IPS-18a (cell line): ENCODE measurements around the gene SKOR2.
"Not testable (repeated sequence)": the region's sequence is repeated elsewhere in the genome, so short reads cannot be mapped to it uniquely, and the experiment has no call there.

Experiments
- H3K27ac ChIP-seq: one replicate; pipeline ENCODE4 v1.5.1; 2013; ENCODE audit warnings: low read length
- H3K27me3 ChIP-seq: one replicate; pipeline ENCODE4 v1.6.1; 2013; ENCODE audit warnings: mild to moderate bottlenecking, low read length; ENCODE audit not compliant: control insufficient read depth, insufficient read depth
- H3K36me3 ChIP-seq: one replicate; pipeline ENCODE4 v1.6.1; 2013; ENCODE audit warnings: low read depth, low read length; ENCODE audit not compliant: control insufficient read depth
- H3K4me1 ChIP-seq: one replicate; pipeline ENCODE4 v1.6.1; 2013; ENCODE audit warnings: low read depth, low read length; ENCODE audit not compliant: control insufficient read depth
- H3K4me3 ChIP-seq: one replicate; pipeline ENCODE4 v1.5.1; 2013; ENCODE audit warnings: low read length
- H3K9ac ChIP-seq: one replicate; pipeline ENCODE4 v1.6.1; 2013; ENCODE audit warnings: mild to moderate bottlenecking, low read length, moderate library complexity
- H3K9me3 ChIP-seq: one replicate; pipeline ENCODE4 v1.6.1; 2013; ENCODE audit warnings: low read depth, low read length; ENCODE audit not compliant: control insufficient read depth

The SKOR2 gene

DNA sequence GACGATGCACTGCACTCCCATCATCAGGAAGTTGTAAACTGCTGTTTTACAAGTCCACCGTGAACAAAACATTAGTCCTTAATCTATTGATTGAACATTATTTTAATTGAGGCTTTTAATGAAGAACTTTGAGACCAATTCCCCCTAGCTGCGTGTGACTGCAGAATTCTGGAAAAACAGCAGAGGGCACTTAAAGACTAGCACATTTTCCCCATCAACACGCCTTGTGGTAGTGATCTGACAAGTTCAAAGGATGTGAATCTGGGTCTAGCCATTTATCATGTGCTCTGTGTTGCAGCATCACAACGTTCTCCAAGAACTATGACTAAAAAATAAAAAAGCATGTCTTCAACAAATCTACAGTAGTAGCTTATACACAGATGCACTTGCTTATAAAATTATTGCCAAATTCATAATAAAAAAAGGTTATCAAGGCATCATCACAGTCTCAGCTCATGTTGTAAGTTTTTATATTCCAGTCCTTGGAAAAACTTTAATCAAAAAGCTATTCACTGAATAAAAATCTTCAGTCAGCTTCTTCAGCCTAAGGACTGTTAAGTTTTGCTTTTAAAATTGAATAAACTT lies 35.8 kb downstream of the SKOR2 start:
- Histone ChIP-seq H3K9me3 (no peaks in the 10 kb centered on the region), H3K27ac (no peak overlapping the region), H3K9ac (no peak overlapping the region), H3K36me3 (no peaks in the 10 kb centered on the region), H3K4me3 (no peak overlapping the region), H3K4me1 (no peaks in the 10 kb centered on the region), H3K27me3 (peaks cover 8% of the 10 kb centered on the region)

DNA sequence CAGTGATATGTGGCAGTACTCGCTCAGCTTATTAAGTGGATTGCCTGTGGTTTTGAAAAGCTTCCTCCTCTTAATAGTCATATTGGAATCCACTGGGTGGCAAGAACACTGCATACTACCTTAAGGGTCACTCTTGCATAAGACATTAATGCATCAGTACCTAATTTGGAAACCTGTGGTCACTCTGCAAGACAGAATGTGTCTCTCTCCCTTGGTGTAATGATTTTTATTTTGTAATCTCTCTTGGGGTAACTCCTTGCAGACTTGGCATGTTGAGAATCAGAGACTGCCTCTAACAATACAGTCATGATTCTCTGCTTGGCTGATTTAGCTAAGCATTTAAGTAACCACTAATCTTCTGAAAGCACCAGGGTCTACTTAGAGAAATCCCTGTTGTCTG lies 42.3 kb downstream of the SKOR2 start:
- Histone ChIP-seq H3K9me3 (no peaks in the 10 kb centered on the region), H3K36me3 (no peaks in the 10 kb centered on the region), H3K9ac (no peak overlapping the region), H3K27me3 (no peaks in the 10 kb centered on the region), H3K27ac (no peak overlapping the region), H3K4me3 (no peak overlapping the region), H3K4me1 (peaks cover 7% of the 10 kb centered on the region)

DNA sequence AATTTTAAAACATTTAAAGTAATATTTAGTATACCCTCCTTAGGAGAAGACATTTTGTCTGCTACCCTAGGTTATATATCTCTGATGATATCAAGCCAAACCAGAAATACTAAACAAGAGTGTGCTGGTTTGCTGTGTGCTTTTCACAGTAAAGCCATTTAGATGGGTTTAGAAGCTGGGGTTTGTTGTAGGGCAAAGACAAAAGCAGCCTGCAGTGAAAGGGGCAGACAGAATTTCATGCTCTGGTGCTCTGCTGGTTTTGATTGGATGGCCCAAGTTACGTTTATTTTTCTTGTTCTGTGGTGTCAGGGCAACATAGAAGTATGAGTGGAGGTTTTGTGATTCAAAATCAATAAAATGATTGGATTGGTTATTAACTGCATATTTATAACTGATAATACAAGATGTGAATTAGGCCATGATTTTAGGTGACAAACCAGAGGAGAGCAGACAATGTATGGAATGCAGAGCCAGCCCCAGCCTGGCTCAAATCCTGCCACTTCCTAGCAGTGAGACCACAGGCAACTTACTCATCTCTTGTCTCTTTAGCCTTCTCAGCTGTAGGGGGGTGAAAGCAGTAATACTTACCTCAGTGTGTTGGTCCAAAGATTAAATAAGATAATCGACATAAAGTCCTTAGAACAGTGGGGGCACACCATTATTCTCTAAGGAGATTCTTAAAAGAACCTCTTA lies 44.4 kb downstream of the SKOR2 start:
- no peak overlapping the region for H3K9ac ChIP-seq
- H3K36me3 ChIP-seq, result no peaks in the 10 kb centered on the region

DNA sequence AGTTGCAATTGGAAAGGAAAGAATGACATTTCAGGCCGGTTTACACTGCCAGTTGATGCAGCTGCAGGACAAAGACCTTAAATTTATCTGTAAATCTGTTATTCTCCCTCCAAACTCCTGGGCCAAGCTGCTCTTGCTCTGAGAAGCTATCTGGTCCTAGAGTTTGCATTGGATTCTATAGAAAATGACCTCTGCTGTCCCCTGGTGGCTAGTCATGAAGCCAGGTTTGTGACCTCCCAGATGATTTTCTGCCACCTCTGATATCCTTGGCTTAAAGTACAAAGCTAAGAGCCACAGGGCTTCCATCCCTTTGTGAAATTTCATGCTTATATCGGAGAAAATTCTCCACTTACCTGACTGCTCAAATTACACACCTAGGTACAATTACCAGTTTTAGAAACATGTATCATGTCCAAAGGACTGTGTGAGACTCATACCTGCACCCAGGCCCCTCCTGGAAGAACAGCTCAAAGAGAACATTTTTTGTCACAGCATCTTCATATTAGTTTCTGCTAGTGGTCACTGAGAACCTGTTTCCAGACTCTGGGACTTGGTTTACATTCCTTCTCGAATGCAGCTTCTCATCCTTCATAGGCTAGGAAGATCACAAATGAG lies 46.4 kb downstream of the SKOR2 start:
- no peaks in the 10 kb centered on the region for H3K27me3 ChIP-seq

More for the DNA sequence above, 44.4 kb downstream of the SKOR2 start:
- no peak overlapping the region for H3K27ac ChIP-seq
- no peaks in the 10 kb centered on the region for H3K27me3 ChIP-seq
- H3K4me3 ChIP-seq, result no peak overlapping the region
- no peaks in the 10 kb centered on the region for H3K9me3 ChIP-seq
- H3K4me1 ChIP-seq, result peaks cover 7% of the 10 kb centered on the region

DNA sequence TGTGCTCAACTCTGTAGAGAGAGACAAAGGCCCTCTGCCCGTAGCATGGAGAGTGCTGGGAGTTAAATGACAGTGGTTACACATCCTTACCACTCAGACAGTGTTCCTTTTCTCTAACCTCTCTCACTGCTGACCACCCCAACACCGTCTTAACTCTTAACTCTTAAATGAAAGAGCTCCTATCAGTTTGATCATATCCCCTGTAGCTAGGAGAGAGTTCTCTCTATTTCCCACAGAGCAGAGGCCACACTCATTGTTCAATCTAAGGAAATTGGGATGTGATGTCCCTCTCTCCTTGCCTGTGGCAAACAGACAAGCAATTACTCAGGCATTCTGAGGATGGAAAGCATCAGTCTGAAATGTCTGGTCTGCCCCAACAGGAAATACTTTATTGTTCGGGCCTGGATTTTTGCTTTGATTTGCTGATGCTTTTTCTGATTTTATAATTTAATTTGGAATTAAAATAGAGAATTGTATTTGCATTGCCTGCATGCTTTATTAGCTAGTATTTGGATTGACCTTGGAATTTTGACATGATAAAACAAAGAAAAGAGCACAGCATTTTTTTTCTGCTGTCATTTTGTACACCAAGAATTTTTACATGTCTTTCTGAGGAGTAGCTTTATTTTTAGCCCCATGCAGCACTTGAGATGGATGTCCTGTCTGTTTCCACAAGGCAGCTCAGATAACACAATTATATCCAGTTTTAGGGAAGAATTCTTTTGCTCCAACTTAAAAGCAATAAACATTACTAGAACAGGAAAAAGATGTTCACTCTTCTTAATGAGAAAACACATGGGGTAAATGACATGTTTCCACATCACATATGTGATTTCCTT lies 47.6 kb downstream of the SKOR2 start:
- no peak overlapping the region for H3K27ac ChIP-seq
- no peaks in the 10 kb centered on the region for H3K27me3 ChIP-seq
- H3K36me3 ChIP-seq, result no peaks in the 10 kb centered on the region
- H3K9me3 ChIP-seq, result no peaks in the 10 kb centered on the region
- peaks cover 7% of the 10 kb centered on the region for H3K4me1 ChIP-seq
- no peak overlapping the region for H3K9ac ChIP-seq
- H3K4me3 ChIP-seq, result no peak overlapping the region

More for the DNA sequence above, 46.4 kb downstream of the SKOR2 start:
- no peak overlapping the region for H3K9ac ChIP-seq
- peaks cover 7% of the 10 kb centered on the region for H3K4me1 ChIP-seq
- no peak overlapping the region for H3K4me3 ChIP-seq
- H3K36me3 ChIP-seq, result no peaks in the 10 kb centered on the region
- no peaks in the 10 kb centered on the region for H3K9me3 ChIP-seq
- H3K27ac ChIP-seq, result no peak overlapping the region

DNA sequence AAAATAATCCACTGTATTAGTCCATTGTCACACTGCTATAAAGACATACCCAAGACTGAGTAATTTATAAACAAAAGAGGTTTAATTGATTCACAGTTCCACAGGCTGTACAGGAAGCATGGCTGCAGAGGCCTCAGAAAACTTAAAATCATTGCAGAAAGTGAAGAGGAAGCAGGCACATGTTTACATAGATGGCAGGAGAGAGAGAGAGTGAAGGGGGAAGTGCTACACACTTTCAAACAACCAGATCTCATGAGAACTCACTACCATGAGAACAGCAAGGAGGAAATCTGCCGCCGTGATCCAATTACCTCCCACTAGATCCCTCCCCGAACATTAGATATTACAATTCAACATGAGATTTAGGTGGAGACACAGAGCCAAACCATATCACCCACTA lies 55.5 kb downstream of the SKOR2 start:
- H3K27ac ChIP-seq, H3K27me3 ChIP-seq: not testable (repeated sequence)

DNA sequence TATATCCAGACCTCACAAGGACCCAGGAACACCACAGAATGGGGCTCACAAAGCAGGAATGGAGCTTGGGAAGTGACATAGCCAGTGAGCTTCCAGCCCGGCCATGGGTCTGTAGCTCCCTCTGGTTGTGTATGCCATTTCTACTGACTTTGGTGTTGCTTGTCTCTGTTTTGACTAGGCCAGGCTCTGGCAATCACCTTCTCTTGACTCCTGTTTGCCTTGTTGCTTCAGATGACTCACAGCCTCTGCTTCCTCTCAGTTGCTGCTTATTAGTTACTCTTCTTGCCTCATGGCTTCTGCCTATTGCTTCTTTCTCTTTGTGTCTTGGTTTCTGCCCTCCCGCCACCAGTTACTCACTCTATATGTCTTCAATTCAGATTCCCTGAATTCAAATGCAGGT lies 59.5 kb downstream of the SKOR2 start:
- no peaks in the 10 kb centered on the region for H3K27me3 ChIP-seq
- no peaks in the 10 kb centered on the region for H3K4me1 ChIP-seq
- H3K4me3 ChIP-seq, result no peak overlapping the region
- no peak overlapping the region for H3K9ac ChIP-seq
- H3K9me3 ChIP-seq, result no peaks in the 10 kb centered on the region
- no peak overlapping the region for H3K27ac ChIP-seq
- no peaks in the 10 kb centered on the region for H3K36me3 ChIP-seq

More for the DNA sequence above, 55.5 kb downstream of the SKOR2 start:
- H3K4me3 ChIP-seq, H3K9ac ChIP-seq, H3K36me3 ChIP-seq, H3K4me1 ChIP-seq, H3K9me3 ChIP-seq: not testable (repeated sequence)

DNA sequence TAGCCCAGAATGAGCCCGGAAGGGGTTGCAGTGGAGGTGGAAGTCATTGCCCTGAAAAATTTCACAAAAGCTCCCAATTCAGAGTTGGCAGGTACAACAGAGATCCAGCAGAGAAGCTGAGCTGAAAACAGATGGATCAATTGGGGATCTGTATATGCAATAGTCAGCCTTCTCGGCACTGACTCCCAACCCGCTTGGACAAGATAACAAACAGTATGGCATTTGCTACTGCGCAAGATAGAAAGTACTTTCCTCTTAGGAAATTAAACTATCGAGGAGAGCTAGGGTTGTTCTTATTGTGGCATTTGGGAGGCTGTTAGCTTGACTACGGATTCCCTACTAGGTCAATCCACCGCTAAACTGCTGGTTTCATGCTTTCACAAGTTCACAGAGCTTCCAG lies 63.7 kb downstream of the SKOR2 start:
- Histone ChIP-seq H3K4me3 (no peak overlapping the region), H3K9me3 (peaks cover 7% of the 10 kb centered on the region), H3K36me3 (no peaks in the 10 kb centered on the region), H3K27ac (no peak overlapping the region), H3K27me3 (no peaks in the 10 kb centered on the region), H3K9ac (no peak overlapping the region), H3K4me1 (no peaks in the 10 kb centered on the region)

DNA sequence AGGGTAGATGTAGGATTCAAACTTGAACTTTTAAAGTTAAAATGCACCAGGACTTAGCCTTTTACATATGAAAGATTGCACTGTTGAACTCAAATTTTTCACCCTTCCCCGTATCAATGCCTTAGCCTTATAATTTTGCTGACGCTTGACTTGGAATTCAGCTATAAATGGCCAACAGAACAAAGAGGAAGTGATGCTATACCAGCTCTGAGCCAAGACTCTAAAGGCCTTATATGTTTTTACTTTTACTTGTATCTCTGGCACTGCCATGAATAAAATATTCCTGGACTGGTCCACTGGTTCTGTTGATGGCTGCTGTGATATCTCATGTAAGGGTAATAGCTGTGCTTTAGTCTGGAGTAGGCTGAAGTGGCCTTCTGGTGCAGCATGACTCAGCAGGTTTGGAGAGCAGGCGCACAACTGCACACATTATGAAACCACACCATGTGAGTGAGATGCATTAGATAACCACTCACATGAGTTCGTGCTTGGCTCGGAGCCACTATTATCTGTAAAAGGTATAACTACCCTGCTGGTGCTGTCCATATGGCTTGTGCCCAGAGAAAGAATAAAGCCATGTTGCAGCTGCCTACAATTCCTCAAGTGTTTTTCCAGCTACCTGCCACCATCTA lies 66.9 kb downstream of the SKOR2 start:
- Histone ChIP-seq H3K9me3 (peaks cover 7% of the 10 kb centered on the region), H3K27me3 (no peaks in the 10 kb centered on the region), H3K4me3 (no peak overlapping the region), H3K9ac (no peak overlapping the region), H3K36me3 (no peaks in the 10 kb centered on the region), H3K27ac (no peak overlapping the region), H3K4me1 (no peaks in the 10 kb centered on the region)

DNA sequence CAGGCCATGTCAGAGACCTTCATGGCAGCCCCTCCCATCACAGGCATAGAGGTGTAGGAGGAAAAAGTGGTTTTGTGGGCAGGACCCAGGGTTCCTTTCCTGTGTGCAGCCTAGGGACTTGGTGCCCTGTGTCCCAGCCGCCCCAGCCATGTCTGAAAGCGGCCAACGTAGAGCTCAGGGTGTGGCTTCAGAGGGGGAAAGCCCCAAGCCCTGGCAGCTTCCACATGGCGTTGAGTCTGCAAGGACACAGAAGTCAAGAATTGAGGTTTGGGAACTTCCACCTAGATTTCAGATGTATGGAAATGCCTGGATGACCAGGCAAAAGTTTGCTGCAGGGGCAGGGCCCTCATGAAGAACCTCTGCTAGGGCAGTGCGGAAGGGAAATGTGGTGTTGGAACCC lies 69.3 kb downstream of the SKOR2 start:
- H3K4me1 ChIP-seq, H3K27ac ChIP-seq, H3K36me3 ChIP-seq, H3K9ac ChIP-seq, H3K27me3 ChIP-seq, H3K4me3 ChIP-seq, H3K9me3 ChIP-seq: not testable (repeated sequence)

DNA sequence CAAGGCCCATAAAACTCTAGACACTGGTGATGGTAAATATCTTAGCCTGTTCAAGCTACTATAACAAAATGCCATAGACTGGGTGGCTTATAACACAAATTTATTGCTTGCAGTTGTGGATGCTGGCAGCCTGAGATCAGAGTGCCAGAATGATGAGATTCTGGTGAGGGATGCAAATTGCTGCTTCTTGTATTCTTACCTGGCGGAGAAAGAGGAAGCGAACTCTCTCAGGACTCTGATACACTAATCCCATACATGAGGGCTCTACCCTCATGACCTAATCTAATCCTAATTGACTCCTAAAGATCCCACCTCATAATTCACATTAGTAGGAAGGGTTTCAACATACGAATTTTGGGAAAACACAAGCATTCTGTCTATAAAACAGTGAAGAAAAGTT lies 70.7 kb downstream of the SKOR2 start:
- Histone ChIP-seq H3K36me3 (no peaks in the 10 kb centered on the region), H3K27ac (no peak overlapping the region), H3K4me3 (no peak overlapping the region), H3K9ac (no peak overlapping the region), H3K4me1 (no peaks in the 10 kb centered on the region), H3K27me3 (no peaks in the 10 kb centered on the region), H3K9me3 (peaks cover 7% of the 10 kb centered on the region)
